KOPT-K1 (cell line): Measurements from ENCODE around the gene ING3.

ENCODE experiments used
- H3K27ac ChIP-seq: fragments of 200-600 bp; sonication (generic); 2 replicates; pipeline ENCODE4 v1.5.1; 2016; ENCODE audit warnings: antibody characterized with exemption, mild to moderate bottlenecking, low read depth, low read length; ENCODE audit not compliant: poor library complexity, severe bottlenecking
- H3K36me3 ChIP-seq: fragments of 200-600 bp; sonication (generic); 2 replicates; pipeline ENCODE4 v1.5.1; 2017; ENCODE audit warnings: antibody characterized with exemption, mild to moderate bottlenecking, low read length, moderate library complexity; ENCODE audit not compliant: insufficient read depth
- H3K9me3 ChIP-seq: fragments of 200-600 bp; sonication (generic); 2 replicates; pipeline ENCODE4 v1.5.1; 2017; ENCODE audit warnings: antibody characterized with exemption, low read length, mild to moderate bottlenecking; ENCODE audit not compliant: insufficient read depth, poor library complexity, severe bottlenecking

Gene ING3

GRCh38 chr7:120990468-120991118 lies 40.0 kb downstream of the ING3 start:
- H3K9me3 ChIP-seq = no peaks in the 10 kb centered on the region
- no peak overlapping the region for H3K27ac ChIP-seq
- no peaks in the 10 kb centered on the region for H3K36me3 ChIP-seq

- H3K27ac ChIP-seq = no peak overlapping the region
- no peaks in the 10 kb centered on the region for H3K36me3 ChIP-seq
- no peaks in the 10 kb centered on the region for H3K9me3 ChIP-seq
These were observed 40.6 kb downstream of the ING3 start for GRCh38 chr7:120991161-120991560.

GRCh38 chr7:120991581-120991980 lies 41.0 kb downstream of the ING3 start:
- Histone ChIP-seq H3K27ac (no peak overlapping the region), H3K36me3 (no peaks in the 10 kb centered on the region), H3K9me3 (no peaks in the 10 kb centered on the region)

DNA sequence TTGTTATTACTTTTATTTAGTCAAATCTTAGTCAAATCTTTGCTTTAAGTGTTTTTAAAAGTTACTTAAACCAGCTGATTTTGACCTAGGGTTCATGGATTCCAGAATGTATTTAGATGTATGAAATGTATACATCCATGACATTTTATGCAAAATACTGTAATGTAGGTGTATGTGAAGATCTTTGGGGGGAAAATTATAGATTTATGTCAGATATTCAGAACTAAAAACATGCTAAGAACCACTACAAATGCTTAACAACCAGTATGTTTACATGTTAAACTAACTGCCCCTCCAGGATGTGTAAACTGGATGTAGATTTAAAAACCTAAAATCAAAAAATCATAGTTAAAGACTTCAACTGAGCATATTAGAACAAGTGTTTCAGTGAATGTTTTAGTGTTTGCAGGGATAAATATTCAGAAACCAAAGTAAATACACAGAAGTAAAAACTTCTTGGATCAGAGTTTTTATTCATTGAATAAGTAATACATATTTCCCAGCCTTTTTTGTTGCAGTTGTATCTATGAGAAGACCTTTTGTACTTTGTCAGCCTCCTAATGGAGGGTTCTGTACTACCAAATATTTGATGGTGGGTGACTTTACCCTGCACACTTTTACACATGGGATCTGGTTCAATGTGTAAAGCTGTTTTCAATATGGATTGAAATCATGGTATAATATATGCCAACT lies 41.8 kb downstream of the ING3 start:
- H3K27ac ChIP-seq = no peak overlapping the region
- no peaks in the 10 kb centered on the region for H3K9me3 ChIP-seq
- no peaks in the 10 kb centered on the region for H3K36me3 ChIP-seq

DNA sequence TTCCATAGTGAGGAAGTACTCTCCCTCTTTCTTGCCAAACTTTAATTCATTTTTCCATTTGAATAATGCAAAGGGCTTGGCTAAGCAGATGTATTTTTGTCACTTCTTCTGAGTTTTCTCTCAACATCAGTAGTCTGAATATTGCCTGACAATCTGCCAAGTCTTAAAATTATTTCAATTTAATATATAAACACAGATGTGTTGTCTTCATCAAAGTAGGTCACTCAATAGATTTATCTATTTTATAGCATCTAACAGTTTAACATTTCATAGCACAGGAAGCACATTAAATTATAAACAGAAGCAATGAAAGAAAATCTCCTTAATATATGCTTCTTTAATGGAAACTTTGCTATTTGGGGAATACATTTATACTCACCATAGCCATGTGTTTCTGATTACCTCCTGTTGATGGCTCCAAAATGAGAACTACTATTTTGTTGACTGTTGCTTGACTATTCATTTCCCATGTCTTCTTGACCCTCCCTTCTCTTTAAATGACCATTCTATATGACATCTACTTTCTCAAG lies 42.5 kb downstream of the ING3 start:
- Histone ChIP-seq H3K36me3 (no peaks in the 10 kb centered on the region), H3K27ac (no peak overlapping the region), H3K9me3 (no peaks in the 10 kb centered on the region)

GRCh38 chr7:120993553-120994191 lies 43.1 kb downstream of the ING3 start:
- Histone ChIP-seq H3K27ac (no peak overlapping the region), H3K36me3 (no peaks in the 10 kb centered on the region), H3K9me3 (no peaks in the 10 kb centered on the region)

DNA sequence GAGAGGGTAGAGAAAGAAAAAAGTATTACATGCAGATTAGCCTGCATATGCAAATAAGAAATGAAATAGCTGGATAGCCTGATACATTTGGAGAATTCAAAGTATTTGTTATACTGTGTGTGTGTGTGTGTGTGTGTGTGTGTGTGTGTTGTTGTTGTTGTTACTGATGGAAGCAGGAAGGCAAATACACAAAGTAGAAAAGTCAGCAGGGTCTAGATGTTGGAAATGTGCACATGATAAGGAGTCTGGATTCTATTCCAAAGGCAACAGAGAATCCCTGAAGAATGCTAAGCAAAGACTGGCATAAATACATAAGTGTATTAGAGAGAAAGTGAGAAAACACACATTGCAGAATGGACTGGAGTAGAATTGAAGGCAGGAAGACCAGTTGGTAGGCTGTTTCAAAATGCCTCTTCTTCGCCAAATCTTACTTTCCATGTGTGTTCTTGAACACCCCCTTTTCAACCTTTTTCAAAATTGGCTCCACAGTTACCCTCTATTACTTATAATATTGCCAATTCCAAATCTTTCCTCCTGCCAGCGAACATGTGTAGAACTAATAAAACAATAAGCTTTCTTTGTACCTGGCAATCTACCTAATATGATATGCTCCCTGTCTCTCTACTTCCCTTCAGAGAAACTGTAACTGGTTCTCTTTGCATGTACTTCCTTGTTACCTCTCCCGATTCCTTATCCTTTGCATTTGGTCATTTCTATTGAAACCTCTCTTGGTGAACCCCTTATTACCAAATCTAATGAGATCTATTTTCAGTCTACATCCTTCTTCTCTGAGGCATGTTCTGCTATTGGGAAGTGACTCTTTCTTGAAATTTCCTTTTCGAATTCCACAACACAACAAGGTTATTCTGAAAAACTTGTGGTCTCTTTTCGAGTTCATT lies 44.2 kb downstream of the ING3 start:
- no peaks in the 10 kb centered on the region for H3K9me3 ChIP-seq
- H3K36me3 ChIP-seq = no peaks in the 10 kb centered on the region
- no peak overlapping the region for H3K27ac ChIP-seq

DNA sequence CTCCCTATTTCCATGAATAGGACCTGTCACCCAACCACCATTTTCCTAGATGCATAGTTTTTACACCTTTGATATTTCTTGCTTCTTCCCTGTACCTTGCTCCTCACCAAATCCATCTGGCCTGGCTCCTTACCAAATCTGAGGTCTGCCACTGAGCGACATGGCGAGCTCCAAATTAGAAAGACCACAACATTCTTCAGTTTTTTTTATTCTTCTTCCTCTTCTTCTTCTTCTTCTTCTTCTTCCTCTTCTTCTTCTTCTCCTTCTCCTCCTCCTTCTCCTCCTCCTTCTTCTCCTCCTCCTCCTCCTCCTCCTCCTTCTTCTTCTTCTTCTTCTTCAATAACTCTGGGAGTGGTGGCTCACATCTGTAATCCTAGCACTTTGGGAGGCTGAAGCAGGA lies 45.1 kb downstream of the ING3 start:
- no peaks in the 10 kb centered on the region for H3K36me3 ChIP-seq
- no peaks in the 10 kb centered on the region for H3K9me3 ChIP-seq
- no peak overlapping the region for H3K27ac ChIP-seq

GRCh38 chr7:120996333-120996987 lies 45.9 kb downstream of the ING3 start:
- Histone ChIP-seq H3K36me3 (no peaks in the 10 kb centered on the region), H3K9me3 (no peaks in the 10 kb centered on the region), H3K27ac (no peak overlapping the region)

DNA sequence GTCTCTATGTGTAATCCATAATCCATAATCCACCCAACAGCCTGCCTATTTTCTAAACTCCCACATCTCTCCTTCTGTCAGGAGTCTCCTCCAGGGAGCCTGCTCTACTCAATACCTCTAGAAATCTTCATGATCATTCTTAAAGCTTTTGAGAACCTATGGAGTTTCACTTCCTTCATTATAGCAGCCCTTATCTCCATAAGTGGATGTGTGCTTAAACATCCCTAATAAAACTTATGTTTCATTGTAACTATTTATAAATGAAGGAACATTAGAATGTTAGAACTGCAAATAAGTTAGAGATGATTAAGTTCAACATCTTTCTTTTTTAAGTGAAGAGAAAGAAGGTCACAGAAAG lies 46.4 kb downstream of the ING3 start:
- no peak overlapping the region for H3K27ac ChIP-seq
- no peaks in the 10 kb centered on the region for H3K9me3 ChIP-seq
- H3K36me3 ChIP-seq = no peaks in the 10 kb centered on the region

DNA sequence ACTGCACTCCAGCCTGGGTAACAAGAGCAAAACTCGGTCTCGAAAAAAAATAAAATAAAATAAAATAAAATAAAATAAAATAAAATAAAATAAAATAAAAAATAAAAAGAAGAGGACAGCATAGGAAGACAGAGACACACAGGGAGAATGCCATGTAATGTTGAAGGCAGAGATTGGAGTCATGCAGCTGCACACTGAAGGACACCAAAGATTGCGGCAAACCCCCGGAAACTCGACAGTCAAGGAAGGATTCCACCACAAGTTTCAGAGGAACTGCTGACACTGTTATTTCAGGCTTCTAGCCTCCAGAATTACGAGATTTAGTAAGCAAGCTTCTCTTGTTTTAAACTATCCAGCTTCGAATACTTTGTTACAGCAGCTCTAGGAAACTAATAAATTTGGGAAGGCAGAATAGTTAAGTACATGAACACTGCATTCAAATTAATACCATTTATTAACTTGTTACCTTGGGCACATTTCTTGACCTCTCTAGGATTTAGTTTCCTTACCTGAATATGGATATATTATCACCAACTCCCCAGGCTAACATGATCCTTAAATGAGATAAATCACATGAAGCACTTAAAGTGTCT lies 47.4 kb downstream of the ING3 start:
- no peak overlapping the region for H3K27ac ChIP-seq
- no peaks in the 10 kb centered on the region for H3K9me3 ChIP-seq
- H3K36me3 ChIP-seq = no peaks in the 10 kb centered on the region

- Histone ChIP-seq H3K9me3 (no peaks in the 10 kb centered on the region), H3K36me3 (no peaks in the 10 kb centered on the region), H3K27ac (no peak overlapping the region)
These were observed 47.9 kb downstream of the ING3 start for GRCh38 chr7:120998520-120998919.

GRCh38 chr7:120998996-120999565 lies 48.5 kb downstream of the ING3 start:
- H3K27ac ChIP-seq = no peak overlapping the region
- H3K36me3 ChIP-seq = no peaks in the 10 kb centered on the region
- no peaks in the 10 kb centered on the region for H3K9me3 ChIP-seq
